Stimulated activated CD4-positive, alpha-beta T cell treated with anti-CD3 and anti-CD28 coated beads, Interleukin-12 subunit alpha, Interleukin-12 subunit beta, amount 100 ng/mL, for 48 hours (primary cell): ENCODE results near the gene NOL4L.

Source experiments
- DNase-seq, 3 donors: peaks; one replicate each; pipeline ENCODE4 v3.0.0-alpha.2; 2020; ENCODE audit warnings: low read depth in 2 of 3, low spot score in 1 of 3

Gene NOL4L

GRCh38 chr20:32563311-32564272 is 21.5 kb downstream of the NOL4L start:
- no peak for DNase-seq

GRCh38 chr20:32562495-32562911 is 22.6 kb downstream of the NOL4L start:
- DNase-seq = no peak

DNA sequence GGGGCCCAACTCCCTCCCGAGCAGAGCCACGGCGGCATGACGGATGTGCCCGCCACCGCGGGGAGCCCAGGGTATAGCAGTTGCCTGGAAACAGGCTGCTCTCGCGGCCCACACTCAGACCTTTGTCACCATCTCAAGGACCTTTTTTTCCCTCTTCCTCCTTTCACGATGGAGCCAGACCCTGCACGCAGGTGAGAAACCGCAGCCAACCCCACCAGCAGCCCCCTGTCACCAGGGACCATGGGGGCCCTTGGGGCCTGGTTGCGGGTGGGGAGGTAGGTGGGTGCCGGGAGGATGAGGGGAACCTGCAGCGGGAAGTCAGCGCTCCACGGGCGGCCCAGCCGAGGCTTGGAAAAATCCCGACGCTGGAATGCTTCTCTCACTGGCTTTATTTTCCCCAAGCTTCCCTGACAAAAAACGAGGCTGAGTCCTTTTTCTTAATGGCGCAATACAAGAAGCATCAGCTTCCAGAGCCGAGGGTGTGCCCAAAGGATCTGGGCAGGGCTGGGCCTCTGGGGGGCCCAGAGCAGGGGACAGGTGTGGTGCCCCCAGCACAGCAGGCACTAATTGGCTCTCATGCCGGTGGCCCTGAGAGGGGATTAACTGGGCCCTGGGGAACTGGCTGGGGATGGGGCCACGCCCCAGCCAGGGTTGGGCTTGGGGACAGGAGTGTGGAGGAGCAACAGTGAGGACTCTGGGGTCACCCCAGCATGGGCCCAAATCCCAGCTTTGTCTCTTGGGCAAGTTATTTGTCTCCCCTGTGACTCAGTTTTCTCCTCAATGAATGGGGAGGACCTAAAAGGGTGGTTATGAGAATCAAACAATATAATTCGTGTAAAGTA is 23.9 kb downstream of the NOL4L start:
- no peak for DNase-seq

DNA sequence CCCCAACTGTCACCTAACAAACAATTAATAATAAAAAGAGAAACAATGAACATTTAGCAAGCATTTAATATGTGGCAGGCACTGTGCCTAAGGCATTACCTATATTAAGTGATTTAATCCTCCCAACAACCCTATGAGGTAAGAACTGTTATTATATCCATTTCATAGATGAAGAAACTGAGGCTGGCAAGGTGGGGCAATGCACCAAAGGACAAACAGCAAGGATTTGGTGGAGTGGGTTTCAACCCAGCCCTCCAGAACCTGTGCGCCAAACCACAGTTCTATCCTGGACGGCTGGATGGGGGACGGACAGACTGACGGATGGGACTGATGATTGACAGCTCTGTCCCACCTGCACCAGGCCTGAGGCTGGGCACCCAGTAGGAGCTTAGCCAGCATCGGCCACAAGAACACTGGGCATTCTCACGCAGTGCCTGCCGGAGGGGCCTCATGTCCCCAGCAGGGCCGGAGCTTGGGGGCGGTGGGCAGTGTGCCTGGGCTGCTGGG is 24.6 kb downstream of the NOL4L start:
- DNase-seq = no peak

DNA sequence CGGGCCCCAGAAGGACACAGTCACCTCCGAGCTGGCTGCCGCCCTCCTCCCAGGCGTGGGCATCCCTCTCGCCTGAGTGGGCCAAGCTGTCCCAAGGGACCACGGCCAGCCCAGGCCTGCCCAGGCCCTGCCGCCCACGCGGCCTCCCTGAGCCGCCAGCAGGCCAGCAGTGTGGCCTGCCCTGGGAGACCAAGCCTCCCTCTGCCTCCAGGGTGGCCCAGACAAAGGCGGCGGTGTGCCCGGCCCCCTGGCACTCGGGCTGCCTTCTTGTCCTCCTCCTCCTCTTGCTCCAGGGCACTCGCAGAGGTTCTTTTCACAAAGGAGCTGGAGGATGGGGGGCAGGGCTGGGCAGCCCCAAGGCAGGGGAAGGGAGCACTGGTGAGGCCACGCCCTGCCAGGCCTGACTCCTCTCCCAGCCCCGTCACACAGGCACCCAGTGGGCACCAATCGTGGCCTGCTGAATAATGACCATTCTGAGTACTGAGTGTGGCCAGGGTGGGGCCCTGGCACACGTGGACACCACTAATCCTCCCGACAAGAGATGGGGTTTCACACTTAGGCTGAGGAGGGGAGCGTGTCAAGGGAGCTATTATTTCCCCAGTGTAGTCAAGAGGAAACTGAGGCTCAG is 25.3 kb downstream of the NOL4L start:
- DNase-seq = no peak

GRCh38 chr20:32559205-32559752 is 25.9 kb downstream of the NOL4L start:
- DNase-seq = no peak

DNA sequence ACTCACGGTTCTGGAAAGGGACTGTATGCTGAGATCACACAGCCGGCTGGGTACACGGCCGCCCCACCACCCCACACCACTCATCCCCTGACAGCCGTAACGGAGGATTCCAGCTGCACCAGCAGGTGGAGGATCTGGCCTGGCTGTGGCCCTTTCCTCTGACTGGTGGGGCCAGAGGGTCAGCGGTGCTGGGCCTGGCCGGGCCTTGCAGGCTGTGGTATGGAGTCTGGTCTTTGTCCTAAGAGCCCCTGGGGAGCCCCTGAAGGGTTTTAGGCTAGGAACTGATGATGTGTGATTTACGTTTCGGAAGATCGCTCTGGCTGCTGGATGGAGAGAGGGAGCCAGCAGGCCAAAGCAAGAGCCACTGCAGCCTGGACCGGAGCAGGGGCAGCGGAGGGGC is 26.6 kb downstream of the NOL4L start:
- DNase-seq = no peak

DNA sequence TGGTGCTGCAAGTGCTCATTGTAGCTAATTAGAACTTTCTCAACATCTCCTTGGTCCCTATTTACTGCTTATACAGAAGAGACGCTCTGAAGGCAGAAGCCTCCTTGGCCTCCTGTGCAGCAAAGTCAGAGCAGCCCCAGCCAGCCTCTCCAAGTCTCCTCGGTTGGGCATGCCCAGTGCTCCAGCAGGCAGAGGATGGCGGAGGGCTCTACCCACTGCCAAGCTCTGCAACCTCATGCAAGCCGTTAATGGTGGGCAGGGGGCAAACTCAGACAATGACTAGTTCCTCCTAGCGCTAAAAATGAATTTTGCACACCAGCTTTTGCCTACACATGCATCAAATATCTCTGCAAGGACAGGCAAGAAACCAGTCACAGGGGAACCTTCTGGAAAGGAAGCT is 27.8 kb downstream of the NOL4L start:
- no peak for DNase-seq

- no peak for DNase-seq
Observed at GRCh38 chr20:32556312-32557184, 28.6 kb downstream of the NOL4L start.

GRCh38 chr20:32555584-32555983 is 29.5 kb downstream of the NOL4L start:
- no peak for DNase-seq

DNA sequence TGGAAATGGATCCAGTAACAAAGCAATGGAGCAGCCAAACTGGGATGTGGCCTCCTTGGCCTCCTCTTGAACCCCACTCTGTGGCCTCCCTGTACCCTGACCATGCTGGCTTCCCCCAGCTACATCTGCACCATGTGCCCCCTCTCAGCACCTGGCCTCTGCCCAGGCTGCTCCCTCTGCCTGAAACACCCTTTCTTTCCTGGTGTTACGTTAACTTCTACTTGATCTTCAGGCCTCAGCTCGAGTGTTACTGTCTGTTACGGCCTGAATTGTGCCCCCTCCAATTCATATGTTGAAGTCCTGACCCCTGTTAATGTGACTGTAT is 30.2 kb downstream of the NOL4L start:
- no peak for DNase-seq

GRCh38 chr20:32553618-32554017 is 31.5 kb downstream of the NOL4L start:
- DNase-seq = no peak

DNA sequence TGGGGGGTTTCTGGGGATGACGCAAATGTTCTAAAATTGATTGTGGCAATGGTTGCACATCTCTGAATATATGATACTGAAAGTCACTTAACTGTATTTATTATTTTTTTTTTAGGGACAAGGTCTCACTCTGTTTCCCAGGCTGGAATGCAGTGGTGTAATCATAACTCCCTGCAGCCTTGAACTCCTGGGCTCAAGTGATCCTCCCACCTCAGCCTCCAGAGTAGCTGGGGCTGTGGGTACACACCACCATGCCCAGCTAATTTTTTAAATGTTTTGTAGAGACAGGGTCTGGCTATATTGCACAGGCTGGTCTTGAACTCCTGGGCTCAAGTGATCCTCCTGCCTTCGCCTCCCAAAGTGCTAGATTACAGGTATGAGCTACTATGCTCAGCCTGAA is 33.4 kb downstream of the NOL4L start:
- DNase-seq = no peak

- DNase-seq = no peak
Observed at GRCh38 chr20:32549842-32550241, 35.3 kb downstream of the NOL4L start.

DNA sequence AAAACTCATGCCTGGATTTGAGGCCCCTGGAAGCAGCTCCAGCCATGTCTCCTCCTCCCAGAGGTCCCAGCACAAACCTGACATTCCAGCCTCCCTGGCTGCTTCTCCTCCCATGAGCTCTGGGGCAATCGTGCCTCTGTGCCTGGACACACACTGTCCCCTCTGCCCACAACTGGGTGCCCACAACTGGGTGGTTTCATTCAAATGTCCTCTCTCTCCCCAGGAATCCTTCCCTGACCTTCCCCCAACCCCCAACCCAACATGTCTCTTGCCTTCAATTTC is 37.4 kb downstream of the NOL4L start:
- DNase-seq = no peak

GRCh38 chr20:32546918-32547752 is 38.0 kb downstream of the NOL4L start:
- DNase-seq = no peak

- DNase-seq = no peak
Observed at GRCh38 chr20:32544893-32545840, 40.0 kb downstream of the NOL4L start.

GRCh38 chr20:32544260-32544722 is 40.8 kb downstream of the NOL4L start:
- no peak for DNase-seq
